Adrenal gland (tissue), 12 donors: ENCODE measurements around the gene TBC1D19. TPM values are rescaled to one million over a fixed set of nuclear protein-coding genes. Genes with fewer than 3 reads are reported as not detected.

Source experiments
- DNase-seq, 7 donors: peaks; one replicate each; pipeline ENCODE4 v3.0.0-alpha.2; 2019 to 2020
- H3K27ac ChIP-seq, 5 donors: fragments of 200-600 bp; sonication (generic) in 4 of 5; 1 replicate in 3 of 5; 2 replicates in 2 of 5; pipeline versions ENCODE4 v1.5.1 to v1.8.0; 2016 to 2020; ENCODE audit warnings: mild to moderate bottlenecking in 1 of 5
- H3K27me3 ChIP-seq: fragments of 200-600 bp; 2 replicates; pipeline ENCODE4 v1.8.0; 2021
- H3K36me3 ChIP-seq, 2 donors: fragments of 200-600 bp; replicated peaks in 1 of 2; 1 replicate in 1 of 2; 2 replicates in 1 of 2; pipeline versions ENCODE4 v1.5.1 to v1.8.0; 2018 to 2022
- H3K4me1 ChIP-seq, 2 donors: fragments of 200-600 bp; replicated peaks in 1 of 2; 1 replicate in 1 of 2; 2 replicates in 1 of 2; pipeline versions ENCODE4 v1.5.1 to v1.8.0; 2018 to 2021
- H3K4me3 ChIP-seq, 4 donors: fragments of 200-600 bp; sonication (generic) in 3 of 4; one replicate each; pipeline ENCODE4 v1.5.1; 2016 to 2018
- H3K9me3 ChIP-seq, 3 donors: fragments of 200-600 bp; sonication (generic) in 1 of 3; replicated peaks in 1 of 3; 1 replicate in 2 of 3; 2 replicates in 1 of 3; pipeline versions ENCODE4 v1.5.1 to v1.8.0; 2016 to 2021
- CTCF ChIP-seq, 6 experiments: fragments of 450-650 bp in 4 of 6; fragments of 200-600 bp in 2 of 6; sonication (generic) in 1 of 6; IDR thresholded peaks; 1 replicate in 5 of 6; 2 replicates in 1 of 6; pipeline versions ENCODE4 v1.5.1 to v1.8.0; 2016 to 2021; ENCODE audit warnings: antibody characterized with exemption in 6 of 6, mild to moderate bottlenecking in 2 of 6, moderate library complexity in 1 of 6
- POLR2A ChIP-seq, 2 donors: fragments of 450-650 bp; IDR thresholded peaks; one replicate each; pipeline ENCODE4 v1.6.1; 2017; ENCODE audit warnings: antibody characterized with exemption in 2 of 2, mild to moderate bottlenecking in 2 of 2, moderate library complexity in 1 of 2
- WGBS, 4 donors: extraction: QIAGEN DNeasy Blood & Tissue Kit in 2 of 4; methylation state at CpG; one replicate each; pipeline versions ENCODE4 v1.1.5 to v1.1.7; 2013 to 2017; 5-methylcytosine and 5-hydroxymethylcytosine counted together
- intact Hi-C, 2 donors: fragments of 100-400 bp; cut with DNase I; formaldehyde crosslinking; loops; one replicate each; pipeline versions ENCODE4 v1.14.1 to v1.15.0; 2022 to 2023
- polyA plus RNA-seq, 3 donors: library from polyadenylated mRNA; stranded (reverse); fragments of 200-250 nt in 2 of 3; fragments of 350-450 nt in 1 of 3; fragmentation: Illumina TruSeq in 1 of 3; extraction: RNeasy Lipid Tissue Mini Kit (QIAGEN cat#74804) in 1 of 3; gene quantifications; one replicate each; pipeline ENCODE4 v1.2.3, GENCODE V29; 2013 to 2014
- total RNA-seq, 9 donors: library from RNA; depleted of rRNA in 4 of 9; stranded (reverse); fragments of >200 nt in 4 of 9; fragments of 120-200 nt in 1 of 9; fragmentation: NEBNext Ultra II Directional in 1 of 9; extraction: Animal tissue kit (Norgen Biotek cat#: 25700) in 1 of 9; gene quantifications; one replicate each; pipeline versions ENCODE4 v1.1.0 to v1.2.4, GENCODE V29; 2013 to 2023
- donor health status: healthy with polysubstance abuse.
- donor health status: Bipolar disorder and iron deficiency.
- donor health status: DM: yes; HTN: yes; CAD: no.
- donor health status: DM: no; HTN: no; CAD: no.
- donor health status: DM: no; HTN: no; CAD: no.
- donor health status: DM: yes; HTN: yes; CAD: no.

The TBC1D19 gene
- total and polyA plus RNA-seq, 12 donors = 3.5 to 37.0 (median 14.4) TPM

GRCh38 chr4:26557164-26557563, 26.7 kb upstream of the TBC1D19 start:
- intact Hi-C loops = no loop called here
- no peaks in the 10 kb centered on the region for H3K36me3 ChIP-seq
- no peak for TF ChIP-seq POLR2A (IDR thresholded peaks at IDR 0.05)
- no peak for TF ChIP-seq CTCF (IDR thresholded peaks at IDR 0.05)
- no peak overlapping the region for H3K4me3 ChIP-seq
- H3K27ac ChIP-seq = no peak overlapping the region
- no peaks in the 10 kb centered on the region for H3K27me3 ChIP-seq
- H3K4me1 ChIP-seq = no peaks in the 10 kb centered on the region
- peaks cover 0 to 10% (median 0%) of the 10 kb centered on the region in 3 donors for H3K9me3 ChIP-seq
- no peak for DNase-seq

- H3K4me1 ChIP-seq = no peaks in the 10 kb centered on the region
- peaks cover 0 to 10% (median 0%) of the 10 kb centered on the region in 3 donors for H3K9me3 ChIP-seq
- 75 to 83% (median 78%) methylated on average over 3 of the region's 3 CpGs for WGBS, 4 donors
- H3K27ac ChIP-seq = no peak overlapping the region
- no peak for DNase-seq
- H3K36me3 ChIP-seq = no peaks in the 10 kb centered on the region
- H3K4me3 ChIP-seq = no peak overlapping the region
- intact Hi-C loops = no loop called here
- no peaks in the 10 kb centered on the region for H3K27me3 ChIP-seq
- TF ChIP-seq POLR2A (IDR thresholded peaks at IDR 0.05) (no peak), CTCF (IDR thresholded peaks at IDR 0.05) (no peak)
These were observed 25.6 kb upstream of the TBC1D19 start for GRCh38 chr4:26558166-26558895.

DNA sequence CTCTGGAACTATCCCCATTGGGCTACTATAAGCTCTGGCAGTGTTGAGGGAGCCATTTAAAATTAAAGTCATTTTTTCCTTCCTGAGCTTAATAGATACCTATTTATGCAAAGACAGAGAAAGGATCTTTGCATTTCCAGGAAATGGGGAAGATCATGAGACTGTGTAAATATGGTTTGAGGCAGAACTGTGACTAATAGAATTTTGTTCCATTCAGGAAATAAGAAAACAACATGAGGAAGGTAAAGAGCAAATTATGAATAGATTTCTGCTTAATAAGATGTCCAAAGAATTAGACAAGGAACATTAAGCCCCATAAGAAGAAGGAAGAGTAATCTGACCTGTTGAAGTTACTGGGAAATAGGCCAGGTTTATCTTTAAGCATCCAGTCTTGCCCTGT, 17.8 kb upstream of the TBC1D19 start:
- H3K36me3 ChIP-seq = no peaks in the 10 kb centered on the region
- H3K4me1 ChIP-seq = no peaks in the 10 kb centered on the region
- no peak overlapping the region for H3K4me3 ChIP-seq
- DNase-seq = no peak
- H3K27ac ChIP-seq = no peak overlapping the region
- peaks cover 0 to 10% (median 0%) of the 10 kb centered on the region in 3 donors for H3K9me3 ChIP-seq
- intact Hi-C loops = no loop called here
- H3K27me3 ChIP-seq = no peaks in the 10 kb centered on the region
- TF ChIP-seq POLR2A (IDR thresholded peaks at IDR 0.05) (no peak), CTCF (IDR thresholded peaks at IDR 0.05) (no peak)

DNA sequence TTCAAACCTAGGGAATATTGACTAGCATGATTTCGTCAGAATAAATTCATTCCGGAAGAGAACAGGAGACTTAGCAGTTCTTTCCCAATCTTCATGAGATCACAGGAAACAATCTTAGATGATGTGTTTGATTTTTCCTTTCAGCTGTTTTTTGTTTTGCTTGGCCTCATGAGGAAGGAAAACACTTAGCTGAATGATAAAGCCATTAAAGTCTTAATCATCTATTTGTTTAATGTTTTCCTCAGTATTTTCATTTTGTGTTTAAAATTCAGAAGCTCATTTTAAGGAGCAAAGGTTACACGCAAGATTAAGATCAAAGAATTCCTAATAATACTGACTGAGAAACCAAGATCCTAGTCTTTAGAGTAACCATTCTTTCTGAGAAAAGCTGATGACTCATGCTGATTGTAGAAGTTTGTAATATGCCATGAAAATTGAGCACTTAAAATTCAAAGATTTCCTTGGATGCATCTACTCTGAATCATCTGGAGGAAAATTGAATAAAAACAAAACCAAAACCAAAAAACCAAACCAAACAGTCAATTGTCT, 15.4 kb upstream of the TBC1D19 start:
- intact Hi-C loops = no loop called here
- 38 to 56% (median 45%) methylated on average over 3 of the region's 3 CpGs for WGBS, 4 donors
- H3K27me3 ChIP-seq = no peaks in the 10 kb centered on the region
- no peak for TF ChIP-seq CTCF (IDR thresholded peaks at IDR 0.05)
- TF ChIP-seq POLR2A (IDR thresholded peaks at IDR 0.05) = no peak
- no peak overlapping the region for H3K27ac ChIP-seq
- DNase-seq = no peak
- no peaks in the 10 kb centered on the region for H3K4me1 ChIP-seq
- no peaks in the 10 kb centered on the region for H3K9me3 ChIP-seq
- no peak overlapping the region for H3K4me3 ChIP-seq
- no peaks in the 10 kb centered on the region for H3K36me3 ChIP-seq
